Measurements from ENCODE around the gene RTN3.
A peak's percentile ranks its signal among the peaks of the same experiment; 100 is the strongest.
"Not testable (repeated sequence)": the region's sequence is repeated elsewhere in the genome, so short reads cannot be mapped to it uniquely, and the experiment has no call there.

The RTN3 gene, protein sequence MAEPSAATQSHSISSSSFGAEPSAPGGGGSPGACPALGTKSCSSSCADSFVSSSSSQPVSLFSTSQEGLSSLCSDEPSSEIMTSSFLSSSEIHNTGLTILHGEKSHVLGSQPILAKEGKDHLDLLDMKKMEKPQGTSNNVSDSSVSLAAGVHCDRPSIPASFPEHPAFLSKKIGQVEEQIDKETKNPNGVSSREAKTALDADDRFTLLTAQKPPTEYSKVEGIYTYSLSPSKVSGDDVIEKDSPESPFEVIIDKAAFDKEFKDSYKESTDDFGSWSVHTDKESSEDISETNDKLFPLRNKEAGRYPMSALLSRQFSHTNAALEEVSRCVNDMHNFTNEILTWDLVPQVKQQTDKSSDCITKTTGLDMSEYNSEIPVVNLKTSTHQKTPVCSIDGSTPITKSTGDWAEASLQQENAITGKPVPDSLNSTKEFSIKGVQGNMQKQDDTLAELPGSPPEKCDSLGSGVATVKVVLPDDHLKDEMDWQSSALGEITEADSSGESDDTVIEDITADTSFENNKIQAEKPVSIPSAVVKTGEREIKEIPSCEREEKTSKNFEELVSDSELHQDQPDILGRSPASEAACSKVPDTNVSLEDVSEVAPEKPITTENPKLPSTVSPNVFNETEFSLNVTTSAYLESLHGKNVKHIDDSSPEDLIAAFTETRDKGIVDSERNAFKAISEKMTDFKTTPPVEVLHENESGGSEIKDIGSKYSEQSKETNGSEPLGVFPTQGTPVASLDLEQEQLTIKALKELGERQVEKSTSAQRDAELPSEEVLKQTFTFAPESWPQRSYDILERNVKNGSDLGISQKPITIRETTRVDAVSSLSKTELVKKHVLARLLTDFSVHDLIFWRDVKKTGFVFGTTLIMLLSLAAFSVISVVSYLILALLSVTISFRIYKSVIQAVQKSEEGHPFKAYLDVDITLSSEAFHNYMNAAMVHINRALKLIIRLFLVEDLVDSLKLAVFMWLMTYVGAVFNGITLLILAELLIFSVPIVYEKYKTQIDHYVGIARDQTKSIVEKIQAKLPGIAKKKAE

DNA sequence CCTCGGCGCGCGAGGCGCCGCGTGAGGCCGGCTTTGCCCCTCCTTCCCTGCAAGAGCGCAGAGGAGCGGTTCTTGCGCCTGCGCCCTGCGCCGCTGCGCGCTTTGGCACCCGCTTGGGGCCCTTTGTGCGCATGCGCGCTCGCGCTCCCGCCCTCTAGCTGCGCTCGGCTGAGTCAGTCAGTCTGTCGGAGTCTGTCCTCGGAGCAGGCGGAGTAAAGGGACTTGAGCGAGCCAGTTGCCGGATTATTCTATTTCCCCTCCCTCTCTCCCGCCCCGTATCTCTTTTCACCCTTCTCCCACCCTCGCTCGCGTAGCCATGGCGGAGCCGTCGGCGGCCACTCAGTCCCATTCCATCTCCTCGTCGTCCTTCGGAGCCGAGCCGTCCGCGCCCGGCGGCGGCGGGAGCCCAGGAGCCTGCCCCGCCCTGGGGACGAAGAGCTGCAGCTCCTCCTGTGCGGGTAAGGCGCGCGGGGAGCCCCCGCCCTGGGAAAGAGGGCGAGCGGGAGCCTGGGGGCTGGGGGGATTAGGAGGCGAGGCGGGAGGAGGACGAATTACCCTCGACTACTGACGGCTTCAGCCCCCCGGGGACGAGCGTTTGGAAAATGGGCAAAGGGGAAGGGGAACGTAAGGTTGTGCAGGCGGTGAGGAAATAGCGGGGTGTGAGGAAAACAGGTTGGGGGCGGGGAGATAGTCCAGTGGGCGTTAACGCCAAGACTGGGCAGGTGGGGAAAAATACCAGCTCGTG lies at the start of gene RTN3:
TSS of gene RTN3 (plus strand) at position 180 of the 745 bp plus-strand sequence. CDS start at position 317, 137 bp downstream.
- DNase-seq (ENCODE audit: low spot score) (peak; percentile 92), FAIRE-seq (peak; percentile 57)

DNA sequence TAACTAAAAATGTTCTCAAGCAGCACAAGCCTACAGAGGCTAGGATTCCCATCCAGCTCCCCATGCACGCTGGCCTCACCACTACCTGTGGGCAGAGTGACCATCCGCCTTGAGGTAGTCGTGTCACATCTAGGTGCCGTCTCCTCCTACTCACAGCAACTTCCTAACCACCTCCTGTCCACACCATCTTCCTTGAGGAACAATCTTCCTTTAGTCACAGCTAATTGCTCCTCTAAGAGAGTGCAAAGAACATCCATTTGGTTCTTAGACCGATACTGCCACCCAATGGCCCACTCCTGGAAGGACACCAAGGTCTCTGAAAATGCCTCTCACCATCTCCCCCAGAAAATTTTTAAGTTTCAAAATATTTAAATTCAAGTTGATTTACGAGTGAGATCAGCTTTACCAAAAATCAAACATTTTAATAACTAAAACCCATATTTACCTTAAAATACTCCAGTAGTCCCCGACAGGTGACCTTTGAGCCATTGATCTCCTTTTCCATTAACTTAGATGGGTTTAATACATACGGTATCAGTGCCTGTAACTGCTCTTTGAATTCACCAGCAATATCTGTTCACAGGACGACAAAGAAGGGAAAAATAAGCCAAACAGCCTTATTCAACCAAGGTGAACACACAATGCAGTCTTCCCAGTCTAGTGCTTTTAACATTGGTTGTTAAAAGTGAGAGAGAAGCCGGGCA lies 45.4 kb upstream of the RTN3 start:
- no peak for FAIRE-seq
- DNase-seq (ENCODE audit: low spot score), result peak; percentile 30

DNA sequence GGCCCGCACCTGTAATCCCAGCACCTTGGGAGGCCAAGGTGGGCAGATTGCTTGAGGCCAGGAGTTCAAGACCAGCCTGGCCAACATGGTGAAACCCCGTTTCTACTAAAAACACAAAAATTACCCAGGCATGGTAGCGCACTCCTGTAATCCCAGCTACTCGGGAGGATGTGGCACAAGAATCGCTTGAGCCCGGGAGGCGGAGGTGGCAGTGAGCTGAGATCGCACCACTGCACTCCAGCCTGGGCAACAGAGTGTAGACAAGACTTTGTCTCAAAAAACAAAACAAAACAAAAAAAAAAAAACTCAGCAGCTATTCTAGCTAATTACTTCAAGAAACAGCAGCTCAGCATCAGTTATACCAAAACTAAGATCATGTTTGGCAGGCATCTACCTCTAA lies 42.9 kb upstream of the RTN3 start:
- DNase-seq (ENCODE audit: low spot score); FAIRE-seq: not testable (repeated sequence)

DNA sequence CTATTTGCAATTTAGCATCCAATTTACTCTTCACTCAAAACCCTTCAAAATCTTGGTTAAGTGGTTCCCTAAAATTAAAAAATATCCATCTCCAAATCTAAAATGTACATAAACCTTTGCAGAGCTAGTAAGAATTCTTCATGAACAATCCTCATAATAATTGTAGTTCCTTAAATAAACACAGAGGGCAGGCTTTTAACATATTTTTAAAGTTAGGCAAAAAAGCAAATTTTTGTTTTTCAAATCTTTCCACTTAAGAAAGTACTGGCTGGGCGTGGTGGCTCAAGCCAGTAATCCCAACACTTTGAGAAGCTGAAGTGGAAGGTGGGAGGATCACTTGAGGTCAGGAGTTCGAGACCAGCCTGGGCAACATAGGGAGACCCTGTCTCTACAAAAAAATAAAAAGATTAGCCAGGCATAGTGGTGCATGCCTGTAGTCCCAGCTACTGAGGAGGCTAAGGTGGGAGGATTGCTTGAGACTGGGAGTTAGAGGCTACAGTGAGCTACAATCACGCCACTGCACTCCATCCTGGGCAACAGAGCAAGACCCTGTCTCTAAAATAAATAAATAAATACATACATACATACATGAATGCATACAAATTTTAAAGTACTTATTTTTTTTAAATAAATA lies 42.0 kb upstream of the RTN3 start:
- peak; percentile 49 for FAIRE-seq

DNA sequence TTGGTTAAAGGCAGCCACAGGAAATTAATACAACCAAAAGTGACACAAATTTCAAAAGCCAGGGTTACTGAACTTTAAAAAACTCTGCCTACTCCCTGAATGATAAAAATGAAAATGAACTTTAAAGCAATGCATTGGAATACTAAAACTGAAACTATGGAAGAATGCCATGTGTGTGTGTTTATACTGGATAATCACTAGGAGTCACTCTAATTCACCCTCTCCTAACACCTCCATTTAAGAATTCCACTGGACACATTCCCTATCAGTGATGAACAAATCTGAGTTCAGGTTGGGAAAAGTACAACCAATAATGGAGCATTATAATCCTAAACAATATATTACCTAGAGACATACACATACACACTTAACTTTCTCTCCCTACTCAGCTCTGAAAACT lies 39.6 kb upstream of the RTN3 start:
- FAIRE-seq (no peak), DNase-seq (ENCODE audit: low spot score) (no peak)

More for the DNA sequence above, 42.0 kb upstream of the RTN3 start:
- DNase-seq (ENCODE audit: low spot score), result no peak

DNA sequence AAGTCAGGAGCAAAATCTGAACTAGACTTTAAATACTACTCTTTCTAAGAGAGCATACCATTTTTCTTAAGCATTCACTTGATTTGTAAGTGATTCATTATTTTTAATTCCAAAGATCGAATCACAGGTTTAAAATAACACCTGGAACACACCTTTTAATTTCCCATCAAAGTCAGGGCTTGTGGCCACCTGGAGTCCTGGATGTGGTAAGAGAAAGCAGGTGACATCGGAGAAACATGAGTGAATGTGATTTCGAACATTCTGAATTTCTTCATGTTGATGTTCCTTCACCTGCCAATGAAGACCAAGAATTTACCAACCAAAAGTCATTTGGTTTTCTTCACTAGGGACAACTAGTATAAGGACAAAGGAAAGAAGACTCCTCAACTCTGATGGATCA lies 38.1 kb upstream of the RTN3 start:
- DNase-seq (ENCODE audit: low spot score) (no peak), FAIRE-seq (no peak)

DNA sequence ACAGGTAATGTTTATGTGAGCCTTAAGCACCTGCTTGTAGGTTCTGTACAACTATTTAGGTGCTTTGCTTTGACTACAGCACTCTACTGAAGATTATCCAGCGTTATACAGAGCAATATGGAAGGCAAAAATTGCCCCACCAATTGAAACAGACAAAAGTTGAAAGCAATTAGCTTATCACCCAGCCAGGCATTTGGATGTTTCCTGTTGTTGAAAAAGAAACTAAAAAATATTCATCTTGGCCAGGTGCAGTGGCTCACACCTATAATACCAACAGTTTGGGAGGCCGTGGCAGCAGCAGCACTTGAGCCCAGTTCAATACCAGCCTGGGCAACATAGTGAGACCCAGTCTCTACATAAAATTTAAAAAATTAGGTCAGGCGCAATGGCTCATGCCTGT lies 28.6 kb upstream of the RTN3 start:
- FAIRE-seq, result no peak
- no peak for DNase-seq (ENCODE audit: low spot score)

DNA sequence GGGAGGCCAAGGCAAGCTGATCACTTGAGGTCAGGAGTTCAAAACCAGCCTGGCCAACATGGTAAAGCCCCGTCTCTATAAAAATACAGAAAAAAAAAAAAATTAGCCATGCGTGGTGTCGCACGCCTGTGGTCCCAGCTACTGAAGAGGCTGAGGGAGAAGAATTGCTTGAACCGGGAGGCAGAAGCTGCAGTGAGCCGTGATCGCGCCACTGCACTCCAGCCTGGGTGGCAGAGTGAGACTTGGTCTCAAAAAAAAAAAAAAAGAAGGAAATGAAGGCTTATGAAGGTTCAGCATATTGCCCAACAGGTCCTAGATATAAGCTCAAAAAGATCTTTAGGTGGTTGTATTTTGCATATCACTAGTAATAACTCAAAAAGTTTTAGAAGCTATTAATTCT lies 20.3 kb upstream of the RTN3 start:
- DNase-seq (ENCODE audit: low spot score) (no peak), FAIRE-seq (no peak)

DNA sequence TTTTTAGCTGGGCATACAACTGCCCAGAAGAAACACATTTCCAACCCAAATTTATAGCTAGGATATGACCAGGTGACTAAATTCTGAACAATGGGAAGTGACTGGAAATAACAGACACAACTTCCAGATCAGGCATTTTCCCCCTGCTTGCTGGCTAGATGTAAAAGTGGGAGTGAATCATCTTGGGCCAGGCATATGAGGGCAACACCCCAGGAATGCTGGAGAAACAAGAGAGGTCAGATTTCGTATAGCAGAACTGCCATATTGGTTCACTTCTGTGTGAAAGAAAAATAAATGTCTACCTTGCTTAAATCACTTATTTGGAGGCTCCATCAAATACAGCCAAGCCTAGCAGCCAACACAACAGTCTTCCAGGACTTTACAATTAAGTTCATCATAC lies 17.5 kb upstream of the RTN3 start:
- DNase-seq (ENCODE audit: low spot score) (peak; percentile 25), FAIRE-seq (no peak)

DNA sequence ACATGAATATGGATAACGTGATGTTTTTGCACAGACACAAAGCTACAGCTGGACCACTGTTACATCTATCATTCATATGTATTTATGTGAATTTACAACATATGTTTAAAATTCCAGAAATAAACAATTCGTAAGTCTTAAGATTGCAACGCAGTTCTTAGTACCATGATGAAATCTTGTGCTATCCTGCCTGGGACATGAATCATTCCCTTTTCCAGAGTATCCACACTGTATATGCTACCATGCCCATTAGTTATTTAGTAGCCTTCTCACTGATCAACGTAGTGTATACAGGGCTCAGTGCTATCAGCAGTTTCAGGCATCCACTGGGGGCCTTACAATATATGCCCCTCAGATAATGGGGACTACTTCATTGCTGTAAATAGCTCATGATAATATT lies 14.4 kb upstream of the RTN3 start:
- no peak for FAIRE-seq
- no peak for DNase-seq (ENCODE audit: low spot score)

DNA sequence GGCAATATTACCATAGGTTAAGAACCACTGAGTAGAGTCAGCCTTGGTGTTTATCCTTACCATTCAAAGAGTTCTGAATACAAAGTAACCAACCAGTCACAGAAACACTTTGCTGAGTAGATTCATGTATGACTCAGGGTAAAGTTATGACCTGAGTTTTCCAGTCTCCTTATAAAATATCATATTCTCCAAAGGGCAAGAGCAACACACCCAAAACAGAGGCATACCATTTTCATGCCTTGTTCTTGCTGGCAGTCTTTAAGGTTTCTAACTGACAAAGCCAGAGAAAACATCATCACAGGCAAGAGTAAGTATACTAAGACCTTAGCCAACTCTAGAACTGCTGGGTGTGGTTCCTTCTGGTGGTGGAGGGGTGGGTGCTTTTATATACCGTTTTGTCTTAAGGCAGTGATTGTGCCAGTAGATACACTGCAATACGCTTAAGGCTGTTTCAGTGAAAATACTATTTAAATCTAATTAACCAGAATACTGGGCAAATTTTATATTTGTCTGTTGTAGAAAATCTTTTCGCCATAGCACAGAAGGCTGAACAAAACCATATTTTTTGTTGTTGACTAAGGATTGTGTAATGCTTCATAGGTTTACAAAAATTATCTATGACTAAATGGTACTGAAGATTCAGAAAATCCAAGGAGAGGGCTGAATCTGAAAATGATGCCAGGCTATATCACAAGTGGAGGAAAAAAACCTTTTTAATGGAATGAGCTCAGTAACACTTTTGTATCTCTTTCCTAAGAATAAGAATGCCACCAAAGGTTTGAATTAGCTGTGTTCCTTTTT lies 13.1 kb upstream of the RTN3 start:
- FAIRE-seq (peak; percentile 72), DNase-seq (ENCODE audit: low spot score) (peak; percentile 82)

DNA sequence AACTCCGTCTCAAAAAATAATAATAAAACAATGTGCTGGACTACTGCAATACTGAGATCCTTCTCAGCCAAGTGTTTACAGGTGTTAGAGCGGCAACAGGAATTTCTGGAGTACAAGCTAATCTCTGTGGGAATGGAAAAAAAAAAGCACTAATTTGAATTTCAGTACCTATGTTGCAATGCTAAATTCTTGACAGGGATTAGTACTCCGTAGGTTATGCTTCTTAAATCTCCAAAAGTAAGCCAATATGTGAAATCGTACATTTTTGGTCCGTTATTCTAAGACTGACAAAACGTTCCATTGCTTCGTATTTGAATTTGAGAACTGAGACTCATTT lies 11.2 kb upstream of the RTN3 start:
- no peak for FAIRE-seq
- no peak for DNase-seq (ENCODE audit: low spot score)

DNA sequence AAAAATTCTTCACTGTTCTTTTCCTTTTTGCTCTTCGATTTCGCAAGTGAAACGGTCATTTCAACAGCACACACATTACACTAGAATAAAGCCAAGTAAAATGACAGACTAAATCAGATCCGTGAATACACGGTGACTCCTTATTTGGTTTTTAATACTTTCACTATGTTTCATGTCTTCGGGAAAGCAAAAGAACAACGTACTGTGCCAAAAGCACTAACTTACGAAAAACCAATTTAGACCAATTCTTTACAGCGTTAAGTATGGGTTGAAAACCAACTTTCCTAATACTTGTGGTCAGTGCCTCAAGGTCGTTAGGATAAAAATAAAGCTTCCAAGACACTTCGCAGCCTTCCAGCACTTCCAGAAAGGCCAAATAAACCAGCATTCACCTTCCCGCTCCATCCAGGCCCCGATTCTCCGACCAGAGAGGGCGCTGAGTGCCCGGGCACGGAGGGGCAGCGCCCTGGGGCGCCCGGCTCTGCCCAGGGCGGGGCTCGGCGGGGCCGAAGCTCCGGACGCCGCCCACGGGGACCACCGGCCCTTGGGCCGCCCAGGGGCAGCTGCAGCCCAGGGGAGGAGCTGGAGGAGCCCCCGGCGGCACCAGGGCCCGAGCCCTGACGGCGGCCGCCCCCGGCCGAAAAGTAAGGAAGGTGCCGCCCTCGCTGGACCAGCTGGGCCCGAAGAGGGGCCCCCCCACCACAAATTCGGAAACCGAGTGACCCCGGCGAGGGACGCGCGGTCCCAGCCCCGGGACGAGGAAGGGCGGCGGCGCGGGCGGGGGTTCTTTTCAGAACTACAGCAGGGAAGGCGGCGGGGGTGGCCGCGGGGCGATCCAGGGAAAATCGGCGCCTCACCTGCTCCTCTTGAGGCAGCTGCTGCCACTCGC lies 10.6 kb upstream of the RTN3 start:
- DNase-seq (ENCODE audit: low spot score) (peak; percentile 35), FAIRE-seq (no peak)

DNA sequence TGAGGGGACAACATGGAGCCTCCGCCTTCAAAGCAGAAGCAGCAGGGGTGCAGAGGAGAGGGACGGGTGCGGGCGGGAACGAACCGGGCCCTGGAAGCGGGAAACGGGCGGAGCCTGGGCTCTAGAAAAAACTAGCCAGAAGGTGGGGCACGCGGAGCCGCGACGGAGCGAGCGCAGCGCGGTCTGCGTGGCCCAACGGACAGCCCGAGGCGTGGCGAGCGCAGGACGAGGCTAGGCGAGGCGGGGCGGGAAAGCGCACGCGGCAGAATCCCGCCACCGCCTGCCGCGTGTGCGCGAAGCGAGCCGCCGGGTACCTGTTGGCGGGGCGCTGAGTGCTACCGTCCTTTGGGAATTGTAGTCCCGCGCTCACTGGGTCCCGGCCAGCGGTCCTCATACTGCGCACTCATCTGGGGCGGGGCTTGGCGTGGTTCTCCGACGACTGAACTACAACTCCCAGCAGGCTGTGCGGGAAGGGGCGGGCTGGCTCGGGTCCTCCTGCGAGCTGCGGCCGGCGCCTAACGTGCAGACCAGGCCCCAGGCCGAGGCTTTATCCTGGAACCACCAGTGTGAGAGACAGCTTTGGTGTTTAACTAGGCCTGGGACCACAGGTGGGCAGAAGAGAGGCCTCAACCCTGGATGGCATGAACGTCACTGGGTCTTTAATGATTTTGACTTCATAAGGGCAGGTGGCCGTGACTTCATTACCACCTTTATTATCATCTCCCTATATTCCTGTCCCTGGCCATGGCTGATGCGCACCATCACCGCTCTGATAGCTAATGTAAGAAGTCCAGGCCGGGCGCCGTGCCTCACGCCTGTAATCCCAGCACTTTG lies 9.8 kb upstream of the RTN3 start, which contains the start of gene ATL3:
TSS of gene ATL3 (minus strand) at position 55 of the 834 bp plus-strand sequence. CDS start at position 14, 41 bp downstream.
- FAIRE-seq (no peak), DNase-seq (ENCODE audit: low spot score) (peak; percentile 85)

DNA sequence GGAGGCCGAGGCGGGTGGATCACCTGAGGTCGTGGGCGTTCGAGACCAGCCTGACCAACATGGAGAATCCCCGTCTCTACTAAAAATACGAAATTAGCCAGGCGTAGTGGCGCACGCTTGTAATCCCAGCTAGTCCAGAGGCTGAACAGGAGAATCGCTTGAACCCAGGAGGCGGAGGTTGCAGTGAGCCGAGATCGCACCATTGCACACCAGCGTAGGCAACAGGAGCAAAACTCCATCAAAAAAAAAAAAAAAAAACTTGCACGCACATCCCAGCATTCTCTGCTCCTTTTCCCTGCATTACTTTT lies 9.2 kb upstream of the RTN3 start:
- FAIRE-seq, result no peak

DNA sequence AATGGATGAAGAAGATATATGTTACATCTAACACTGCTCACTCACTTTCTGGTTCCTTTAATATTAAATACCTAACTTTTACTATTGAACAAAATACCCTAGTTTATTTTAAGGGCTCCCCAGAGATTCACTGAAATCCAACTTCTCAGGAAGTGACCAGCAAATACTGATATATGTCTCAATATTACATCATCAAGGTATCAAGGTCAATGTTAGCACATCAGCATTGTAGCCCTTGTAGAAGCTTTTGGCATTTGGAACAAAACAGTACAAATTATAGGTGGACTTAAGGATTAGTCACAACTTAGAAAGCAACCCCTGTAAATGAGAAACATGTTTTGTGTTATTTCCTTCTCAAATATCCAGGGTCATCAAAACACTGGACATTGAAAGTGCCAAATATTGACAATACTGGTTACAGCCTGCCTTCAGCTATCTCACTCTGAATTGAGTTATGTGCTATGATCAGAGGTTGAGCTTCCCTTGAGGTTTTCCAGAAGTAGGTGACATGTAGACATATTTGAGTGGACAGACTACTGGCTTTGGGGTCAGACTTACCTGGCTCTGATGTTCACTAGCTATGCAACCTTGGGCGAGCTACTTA lies 8.3 kb upstream of the RTN3 start:
- DNase-seq (ENCODE audit: low spot score) (no peak), FAIRE-seq (no peak)

More for the DNA sequence above, 9.2 kb upstream of the RTN3 start:
- no peak for DNase-seq (ENCODE audit: low spot score)

DNA sequence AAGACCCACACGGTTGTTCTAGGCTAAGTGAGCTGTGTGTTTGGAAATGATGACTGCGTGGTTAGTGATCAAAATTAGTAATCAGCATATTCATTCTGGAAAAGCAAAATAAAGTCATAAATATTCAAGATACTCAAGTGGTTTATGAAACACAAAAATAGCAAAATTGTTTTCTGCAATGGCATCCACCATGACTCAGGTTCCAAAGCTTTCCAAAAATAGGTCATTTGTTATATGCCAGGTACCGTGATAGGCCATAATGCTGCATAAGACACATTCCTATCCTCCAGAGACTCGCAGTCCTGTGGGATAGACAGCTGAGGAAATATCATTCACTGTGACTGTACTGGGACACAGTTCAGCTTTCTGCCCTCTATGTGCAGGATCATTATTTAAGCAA lies 7.7 kb upstream of the RTN3 start:
- DNase-seq (ENCODE audit: low spot score), result no peak

More for the DNA sequence above, 7.7 kb upstream of the RTN3 start:
- FAIRE-seq, result no peak
